ENCODE measurements around the gene SOX30.

The SOX30 gene

DNA sequence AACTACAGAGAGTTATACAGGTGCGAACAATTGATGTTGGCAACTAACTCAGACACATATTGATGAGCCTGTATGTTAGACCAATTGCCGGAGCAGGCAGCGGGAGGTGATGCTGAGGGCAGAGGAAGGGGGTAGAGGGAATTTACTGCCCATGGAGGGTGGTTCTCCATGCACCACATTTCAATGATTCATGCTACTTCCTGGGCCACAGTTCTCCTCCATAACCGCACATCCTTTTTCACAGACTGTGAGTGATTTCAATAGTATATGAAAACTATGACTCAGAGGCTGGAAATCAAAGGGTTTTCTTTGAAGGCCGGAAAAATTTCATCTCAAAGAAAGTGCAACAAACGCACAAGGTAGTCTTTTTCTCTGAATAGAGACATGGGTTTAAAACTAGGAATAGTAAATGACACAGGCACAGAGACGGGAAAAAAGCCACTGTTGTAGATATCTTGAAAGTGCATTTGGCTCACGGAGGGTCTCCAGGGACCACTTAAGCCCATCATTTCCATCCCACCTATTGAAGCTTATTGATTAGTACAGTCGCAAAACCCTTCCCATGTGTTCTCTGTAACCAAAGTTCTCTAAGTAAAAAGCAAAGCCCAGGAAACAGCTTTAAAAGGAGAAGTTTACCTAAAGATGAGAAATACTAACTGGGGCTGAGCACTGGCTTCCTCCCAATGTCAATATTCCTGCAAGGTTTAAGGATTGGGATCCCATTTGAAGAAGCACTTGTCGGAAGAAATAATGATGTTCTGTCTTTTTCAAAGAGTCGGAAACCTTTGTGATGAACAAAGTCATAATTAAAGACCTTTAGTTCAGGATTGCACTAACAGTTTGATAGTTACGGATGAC lies 48.7 kb downstream of the SOX30 start:
- Histone ChIP-seq H4K20me1 (no peaks in the 10 kb centered on the region), H3K4me1 (peaks cover 62 to 100% (median 90%) of the 10 kb centered on the region in 10 experiments), H3K27me3 (no peaks in the 10 kb centered on the region), H3K36me3 (no peaks in the 10 kb centered on the region), H3K27ac (peak overlapping the region in 10 of 11 experiments; percentile 9 to 92 (median 78); a peak in 18 of 22 replicates), H3K9me3 (replicated peaks in 1 of 11) (peaks cover 0 to 16% (median 4%) of the 10 kb centered on the region in 11 experiments; a peak in 12 of 22 replicates), H3K4me2 (peak overlapping the region; percentile 67 to 92 (median 85)), H3K9ac (peak overlapping the region in 9 of 11 experiments; percentile 21 to 72 (median 61); a peak in 16 of 22 replicates), H3K4me3 (peak overlapping the region in 4 of 10 experiments; percentile 17 to 34 (median 30); a peak in 4 of 20 replicates)
- TF ChIP-seq Cebpa-rat (IDR thresholded peaks at IDR 0.05), result peak in 1 of 11 experiments; percentile 32; a peak in 1 of 22 replicates

GRCh38 chr5:157602505-157602904 lies 49.7 kb downstream of the SOX30 start:
- H3K27ac ChIP-seq, result peak overlapping the region in 10 of 11 experiments; percentile 25 to 92 (median 76); a peak in 20 of 22 replicates
- H3K4me2 ChIP-seq, result peak overlapping the region; percentile 67 to 92 (median 85)
- H3K4me1 ChIP-seq, result peaks cover 62 to 100% (median 89%) of the 10 kb centered on the region in 10 experiments

GRCh38 chr5:157600252-157600651 lies 52.0 kb downstream of the SOX30 start:
- no peak for TF ChIP-seq Cebpa-rat (IDR thresholded peaks at IDR 0.05)
- H3K9me3 ChIP-seq (replicated peaks in 1 of 11), result peaks cover 0 to 18% (median 8%) of the 10 kb centered on the region in 11 experiments; a peak in 8 of 22 replicates
- peaks cover 68 to 100% (median 92%) of the 10 kb centered on the region in 10 experiments for H3K4me1 ChIP-seq
- peak overlapping the region in 8 of 11 experiments; percentile 10 to 92 (median 59); a peak in 14 of 22 replicates for H3K27ac ChIP-seq
- peak overlapping the region in 9 of 11 experiments; percentile 6 to 86 (median 39); a peak in 15 of 22 replicates for H3K4me2 ChIP-seq
- no peaks in the 10 kb centered on the region for H3K36me3 ChIP-seq
- no peaks in the 10 kb centered on the region for H3K27me3 ChIP-seq
- no peak overlapping the region for H3K9ac ChIP-seq
- H3K4me3 ChIP-seq, result no peak overlapping the region
- no peaks in the 10 kb centered on the region for H4K20me1 ChIP-seq

More at GRCh38 chr5:157602505-157602904, 49.7 kb downstream of the SOX30 start:
- Histone ChIP-seq H3K9me3 (replicated peaks in 1 of 11) (peaks cover 0 to 21% (median 10%) of the 10 kb centered on the region in 11 experiments; a peak in 9 of 22 replicates), H3K27me3 (no peaks in the 10 kb centered on the region), H3K36me3 (no peaks in the 10 kb centered on the region), H4K20me1 (no peaks in the 10 kb centered on the region), H3K4me3 (no peak overlapping the region), H3K9ac (peak overlapping the region in 7 of 11 experiments; percentile 12 to 45 (median 29); a peak in 10 of 22 replicates)
- TF ChIP-seq Cebpa-rat (IDR thresholded peaks at IDR 0.05), result no peak

DNA sequence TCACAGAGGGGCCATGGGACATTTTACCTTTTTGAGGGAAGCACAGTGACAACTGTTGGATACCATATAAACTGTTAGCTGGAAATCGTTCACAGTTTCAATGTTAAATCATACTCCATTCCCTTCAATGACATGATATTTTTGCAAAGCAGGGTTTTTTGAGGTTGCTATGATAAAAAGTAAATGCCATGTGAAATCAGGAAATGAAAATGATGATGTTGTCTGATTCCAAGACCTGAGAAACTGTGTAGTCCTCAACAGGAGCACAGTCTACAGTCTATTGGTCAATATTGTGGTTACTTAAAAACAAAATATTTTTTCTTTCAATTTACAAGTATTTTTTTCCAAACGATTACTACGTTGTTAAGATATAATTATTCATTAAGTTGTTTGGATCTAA lies 52.7 kb downstream of the SOX30 start:
- Histone ChIP-seq H3K36me3 (no peaks in the 10 kb centered on the region), H3K4me2 (peak overlapping the region in 7 of 11 experiments; percentile 0 to 86 (median 28); a peak in 9 of 22 replicates), H3K4me3 (no peak overlapping the region), H3K9ac (no peak overlapping the region), H3K9me3 (replicated peaks in 1 of 11) (peaks cover 0 to 18% (median 8%) of the 10 kb centered on the region in 11 experiments; a peak in 8 of 22 replicates), H4K20me1 (no peaks in the 10 kb centered on the region), H3K27me3 (no peaks in the 10 kb centered on the region), H3K27ac (peak overlapping the region in 8 of 11 experiments; percentile 19 to 94 (median 80); a peak in 14 of 22 replicates), H3K4me1 (peaks cover 71 to 100% (median 92%) of the 10 kb centered on the region in 10 experiments)
- TF ChIP-seq Cebpa-rat (IDR thresholded peaks at IDR 0.05), result no peak

DNA sequence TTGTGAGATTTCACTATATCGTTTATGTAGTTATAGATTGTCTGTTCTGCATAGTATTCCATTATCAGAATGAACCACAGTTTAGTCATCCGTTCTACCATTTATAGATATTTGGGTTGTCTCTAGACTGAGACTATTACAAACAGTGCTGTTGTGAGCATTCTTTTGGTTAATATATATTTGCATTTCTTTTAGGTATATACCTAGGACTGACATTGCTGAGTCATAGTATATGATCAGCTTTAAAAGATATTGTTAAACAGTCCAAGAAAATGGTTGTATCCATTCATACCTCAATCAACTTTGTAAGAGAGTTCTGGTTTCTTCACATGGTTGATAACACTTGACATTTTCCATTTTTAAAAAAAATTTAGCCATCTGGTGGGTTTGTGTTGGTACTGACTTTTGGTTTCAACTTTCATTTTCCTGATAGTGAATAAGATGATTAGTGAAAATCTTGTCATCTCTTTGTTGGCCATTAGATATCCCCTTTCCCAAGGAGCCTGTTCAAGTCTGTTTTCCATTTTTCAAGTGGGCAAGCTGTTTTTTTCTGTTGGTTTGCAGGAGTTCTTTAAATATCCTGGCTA lies 53.8 kb downstream of the SOX30 start:
- H3K4me2 ChIP-seq, result peak overlapping the region in 6 of 11 experiments; percentile 0 to 90 (median 75); a peak in 5 of 22 replicates

GRCh38 chr5:157597277-157597676 lies 55.0 kb downstream of the SOX30 start:
- H3K27ac ChIP-seq, result peak overlapping the region in 9 of 11 experiments; percentile 24 to 94 (median 87); a peak in 15 of 22 replicates
- H3K9ac ChIP-seq, result peak overlapping the region in 2 of 11 experiments; percentile 29 to 48; a peak in 2 of 22 replicates
- no peaks in the 10 kb centered on the region for H3K27me3 ChIP-seq
- H3K4me3 ChIP-seq, result no peak overlapping the region; a peak in 1 of 20 replicates
- H3K4me1 ChIP-seq, result peaks cover 71 to 100% (median 93%) of the 10 kb centered on the region in 10 experiments
- peaks cover 0 to 18% (median 8%) of the 10 kb centered on the region in 11 experiments; a peak in 8 of 22 replicates for H3K9me3 ChIP-seq (replicated peaks in 1 of 11)
- H3K36me3 ChIP-seq, result no peaks in the 10 kb centered on the region
- no peaks in the 10 kb centered on the region for H4K20me1 ChIP-seq
- peak overlapping the region; percentile 74 to 90 (median 80); a peak in 21 of 22 replicates for H3K4me2 ChIP-seq
- TF ChIP-seq Cebpa-rat (IDR thresholded peaks at IDR 0.05), result no peak

More for the DNA sequence above, 53.8 kb downstream of the SOX30 start:
- H3K9me3 ChIP-seq (replicated peaks in 1 of 11), result peaks cover 0 to 18% (median 8%) of the 10 kb centered on the region in 11 experiments; a peak in 8 of 22 replicates
- H3K36me3 ChIP-seq, result no peaks in the 10 kb centered on the region
- no peaks in the 10 kb centered on the region for H4K20me1 ChIP-seq
- H3K4me1 ChIP-seq, result peaks cover 71 to 100% (median 92%) of the 10 kb centered on the region in 10 experiments
- peak overlapping the region in 8 of 11 experiments; percentile 10 to 94 (median 86); a peak in 8 of 22 replicates for H3K27ac ChIP-seq
- H3K27me3 ChIP-seq, result no peaks in the 10 kb centered on the region
- TF ChIP-seq Cebpa-rat (IDR thresholded peaks at IDR 0.05), result no peak
- H3K4me3 ChIP-seq, result no peak overlapping the region
- H3K9ac ChIP-seq, result no peak overlapping the region

GRCh38 chr5:157596487-157596886 lies 55.8 kb downstream of the SOX30 start:
- Histone ChIP-seq H3K27me3 (no peaks in the 10 kb centered on the region), H3K4me1 (peaks cover 76 to 100% (median 95%) of the 10 kb centered on the region in 10 experiments), H4K20me1 (no peaks in the 10 kb centered on the region), H3K4me2 (peak overlapping the region; percentile 74 to 90 (median 80)), H3K9me3 (replicated peaks in 1 of 11) (peaks cover 0 to 18% (median 8%) of the 10 kb centered on the region in 11 experiments; a peak in 8 of 22 replicates), H3K9ac (peak overlapping the region in 3 of 11 experiments; percentile 15 to 48 (median 44); a peak in 3 of 22 replicates), H3K27ac (peak overlapping the region in 9 of 11 experiments; percentile 24 to 94 (median 87); a peak in 17 of 22 replicates), H3K4me3 (no peak overlapping the region), H3K36me3 (no peaks in the 10 kb centered on the region)
- peak in 2 of 11 experiments; percentile 25 to 62; a peak in 2 of 22 replicates for TF ChIP-seq Cebpa-rat (IDR thresholded peaks at IDR 0.05)
